ENCODE data around the gene B4GAT1. TPM values are rescaled to one million over a fixed set of nuclear protein-coding genes. Genes with fewer than 3 reads are reported as not detected.

B4GAT1 gene
- total and polyA plus RNA-seq, 3 donors from 2014 or later, result 23.2 to 45.1 (median 28.2) TPM

DNA sequence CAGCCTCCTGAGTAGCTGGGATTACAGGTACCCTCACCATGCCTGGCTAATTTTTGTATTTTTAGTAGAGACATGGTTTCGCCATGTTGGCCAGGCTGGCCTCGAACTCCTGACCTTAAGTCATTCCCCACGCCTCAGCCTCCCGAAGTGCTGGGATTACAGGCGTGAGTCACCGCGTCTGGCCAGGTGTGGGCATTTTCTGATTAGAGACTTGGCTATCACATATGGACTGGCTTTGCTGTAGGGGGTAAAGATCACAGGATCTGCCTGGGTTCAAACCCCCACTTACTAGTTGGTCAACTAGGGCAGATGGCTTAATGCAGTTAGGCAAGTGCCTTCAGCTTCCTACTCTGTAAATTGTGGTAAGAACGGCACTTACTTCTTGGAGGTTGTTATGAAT lies 37.1 kb downstream of the B4GAT1 start:
- intact Hi-C loops (cut with DNase I; ENCODE audit: low total_unique reads), result no loop called here
- H3K27ac ChIP-seq, result no peak overlapping the region
- TF ChIP-seq, protein P1, sequence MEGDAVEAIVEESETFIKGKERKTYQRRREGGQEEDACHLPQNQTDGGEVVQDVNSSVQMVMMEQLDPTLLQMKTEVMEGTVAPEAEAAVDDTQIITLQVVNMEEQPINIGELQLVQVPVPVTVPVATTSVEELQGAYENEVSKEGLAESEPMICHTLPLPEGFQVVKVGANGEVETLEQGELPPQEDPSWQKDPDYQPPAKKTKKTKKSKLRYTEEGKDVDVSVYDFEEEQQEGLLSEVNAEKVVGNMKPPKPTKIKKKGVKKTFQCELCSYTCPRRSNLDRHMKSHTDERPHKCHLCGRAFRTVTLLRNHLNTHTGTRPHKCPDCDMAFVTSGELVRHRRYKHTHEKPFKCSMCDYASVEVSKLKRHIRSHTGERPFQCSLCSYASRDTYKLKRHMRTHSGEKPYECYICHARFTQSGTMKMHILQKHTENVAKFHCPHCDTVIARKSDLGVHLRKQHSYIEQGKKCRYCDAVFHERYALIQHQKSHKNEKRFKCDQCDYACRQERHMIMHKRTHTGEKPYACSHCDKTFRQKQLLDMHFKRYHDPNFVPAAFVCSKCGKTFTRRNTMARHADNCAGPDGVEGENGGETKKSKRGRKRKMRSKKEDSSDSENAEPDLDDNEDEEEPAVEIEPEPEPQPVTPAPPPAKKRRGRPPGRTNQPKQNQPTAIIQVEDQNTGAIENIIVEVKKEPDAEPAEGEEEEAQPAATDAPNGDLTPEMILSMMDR (IDR thresholded peaks at IDR 0.05), result no peak
- TF ChIP-seq POLR2A (IDR thresholded peaks at IDR 0.05), result no peak

DNA sequence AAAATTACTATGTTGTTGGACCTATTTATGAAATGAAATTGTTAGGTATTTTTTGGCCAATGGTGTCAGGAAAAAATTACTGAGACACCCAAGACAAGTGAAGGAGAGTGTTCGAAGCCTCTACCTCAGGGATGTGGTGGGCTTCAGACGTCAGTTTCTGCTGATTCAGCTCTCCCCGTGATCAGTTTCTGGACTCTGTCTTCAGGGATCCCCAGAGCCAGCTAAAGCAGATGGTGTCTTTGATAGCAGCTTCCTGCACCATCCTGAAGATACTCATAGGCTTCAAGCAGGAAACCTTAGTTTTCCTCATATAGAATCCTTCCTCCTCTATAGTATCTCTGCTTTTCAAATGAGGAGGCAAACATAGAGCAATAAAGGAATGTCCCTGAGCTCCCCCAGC lies 38.0 kb downstream of the B4GAT1 start:
- peaks cover 11% of the 10 kb centered on the region for H3K4me1 ChIP-seq
- no peak for DNase-seq
- WGBS, 2 donors, result 62 to 74% methylated on average over 3 of the region's 3 CpGs
- H3K27ac ChIP-seq, result no peak overlapping the region
- no peaks in the 10 kb centered on the region for H3K9me3 ChIP-seq
- no peak overlapping the region for H3K4me3 ChIP-seq
- TF ChIP-seq, protein P1 (IDR thresholded peaks at IDR 0.05), result no peak
- TF ChIP-seq POLR2A (IDR thresholded peaks at IDR 0.05), result no peak
- H3K27me3 ChIP-seq, result no peaks in the 10 kb centered on the region
- no peaks in the 10 kb centered on the region for H3K36me3 ChIP-seq (ENCODE audit: low read depth, missing control alignments)
- intact Hi-C loops (cut with DNase I; ENCODE audit: low total_unique reads), result no loop called here

More for the DNA sequence above, 37.1 kb downstream of the B4GAT1 start:
- Histone ChIP-seq H3K36me3 (ENCODE audit: low read depth, missing control alignments) (no peaks in the 10 kb centered on the region), H3K9me3 (no peaks in the 10 kb centered on the region), H3K4me3 (no peak overlapping the region), H3K27me3 (no peaks in the 10 kb centered on the region), H3K4me1 (peaks cover 11% of the 10 kb centered on the region)
- no peak for DNase-seq
- 75 to 87% methylated on average over 8 of the region's 8 CpGs for WGBS, 2 donors

DNA sequence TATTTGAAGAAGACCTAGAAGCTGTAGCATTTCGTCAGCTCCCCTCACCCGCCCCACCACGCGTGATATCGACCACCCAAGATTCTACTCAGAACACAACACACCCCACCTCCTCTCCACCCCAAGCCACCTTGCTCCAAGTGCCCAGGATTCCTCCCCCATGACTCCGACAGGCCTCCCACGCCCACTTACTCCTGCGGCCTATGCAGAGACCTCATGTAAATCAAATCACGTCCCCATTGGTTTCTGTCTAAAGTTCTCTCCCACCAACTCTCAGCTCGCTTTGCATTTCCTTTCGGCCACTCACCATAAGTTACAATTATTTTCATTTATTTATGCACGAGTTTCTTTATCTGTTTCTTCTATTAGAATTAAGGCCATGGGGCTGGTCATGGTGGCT lies 44.8 kb downstream of the B4GAT1 start:
- no peak for DNase-seq
- no peak overlapping the region for H3K27ac ChIP-seq
- intact Hi-C loops (cut with DNase I; ENCODE audit: low total_unique reads), result no loop called here
- no peaks in the 10 kb centered on the region for H3K36me3 ChIP-seq (ENCODE audit: low read depth, missing control alignments)
- no peak overlapping the region for H3K4me3 ChIP-seq
- H3K9me3 ChIP-seq, result no peaks in the 10 kb centered on the region
- TF ChIP-seq, protein P1 (IDR thresholded peaks at IDR 0.05), result no peak
- TF ChIP-seq POLR2A (IDR thresholded peaks at IDR 0.05), result no peak
- no peaks in the 10 kb centered on the region for H3K27me3 ChIP-seq
- WGBS, 2 donors, result 69 to 74% methylated on average over 12 of the region's 12 CpGs
- H3K4me1 ChIP-seq, result no peaks in the 10 kb centered on the region

DNA sequence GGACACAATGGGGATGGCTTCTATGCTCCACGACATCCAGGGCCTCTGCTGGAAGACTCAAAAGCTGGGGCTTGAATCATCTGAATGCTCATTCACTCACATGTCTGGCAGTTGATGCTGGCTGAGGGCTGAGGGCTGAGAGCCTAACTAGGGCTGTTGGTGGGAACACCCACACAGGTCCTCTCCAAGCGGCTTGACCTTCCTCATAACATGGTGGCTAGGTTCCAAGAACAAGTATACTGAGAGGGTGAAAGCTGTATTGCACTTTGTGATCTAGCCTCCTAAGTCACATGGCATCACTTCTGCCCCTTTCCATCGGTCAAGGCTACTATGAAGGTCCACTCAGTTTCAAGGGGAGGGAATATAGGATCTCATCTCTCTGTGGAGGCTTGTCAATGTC lies 48.2 kb downstream of the B4GAT1 start:
- H3K4me3 ChIP-seq, result no peak overlapping the region
- no peaks in the 10 kb centered on the region for H3K27me3 ChIP-seq
- H3K4me1 ChIP-seq, result no peaks in the 10 kb centered on the region
- intact Hi-C loops (cut with DNase I; ENCODE audit: low total_unique reads), result no loop called here
- TF ChIP-seq, protein P1 (IDR thresholded peaks at IDR 0.05), result no peak
- TF ChIP-seq POLR2A (IDR thresholded peaks at IDR 0.05), result no peak
- H3K36me3 ChIP-seq (ENCODE audit: low read depth, missing control alignments), result no peaks in the 10 kb centered on the region
- H3K27ac ChIP-seq, result no peak overlapping the region
- 41 to 47% methylated on average over 3 of the region's 3 CpGs for WGBS, 2 donors
- peak; percentile 53 for DNase-seq
- H3K9me3 ChIP-seq, result no peaks in the 10 kb centered on the region

DNA sequence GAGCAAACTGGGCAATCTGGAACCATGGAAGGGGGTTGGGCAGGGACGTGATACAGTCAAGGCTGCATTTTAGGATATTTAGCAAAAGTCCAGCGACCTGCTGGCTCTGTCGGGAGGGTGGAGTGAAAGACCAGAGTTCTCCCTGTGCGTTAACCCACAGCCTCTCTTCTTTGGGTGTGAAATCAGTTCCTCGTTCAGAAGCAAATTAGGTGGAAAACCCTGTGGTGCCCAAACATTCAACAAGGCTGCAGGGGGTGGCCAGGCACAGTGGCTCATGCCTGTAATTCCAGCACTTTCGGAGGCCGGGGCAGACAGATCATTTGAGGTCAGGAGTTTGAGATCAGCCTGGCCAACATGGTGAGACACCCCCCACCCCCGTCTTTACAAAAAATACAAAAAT lies 49.8 kb downstream of the B4GAT1 start:
- TF ChIP-seq, protein P1 (IDR thresholded peaks at IDR 0.05), result no peak
- no peak for TF ChIP-seq POLR2A (IDR thresholded peaks at IDR 0.05)
- H3K9me3 ChIP-seq, result no peaks in the 10 kb centered on the region
- no peaks in the 10 kb centered on the region for H3K27me3 ChIP-seq
- H3K36me3 ChIP-seq (ENCODE audit: low read depth, missing control alignments), result no peaks in the 10 kb centered on the region
- no peaks in the 10 kb centered on the region for H3K4me1 ChIP-seq
- 72 to 76% methylated on average over 8 of the region's 8 CpGs for WGBS, 2 donors
- DNase-seq, result no peak
- no peak overlapping the region for H3K4me3 ChIP-seq
- no peak overlapping the region for H3K27ac ChIP-seq
- intact Hi-C loops (cut with DNase I; ENCODE audit: low total_unique reads), result no loop called here

Data from testis (tissue), 3 donors.